T-cell (primary cell): Measurements from ENCODE around the gene KCNA2. TPM values are rescaled to one million over a fixed set of nuclear protein-coding genes. Genes with fewer than 3 reads are reported as not detected.

Experiments used
- ATAC-seq, 4 experiments: fragments of 200-7000 bp in 3 of 4; fragments of 150-1000 bp in 1 of 4; cut with Tn5 transposase; replicated peaks in 1 of 4; 1 replicate in 3 of 4; 2 replicates in 1 of 4; pipeline ENCODE4 v1.10.0; 2021; ENCODE audit warnings: moderate library complexity in 3 of 4, mild to moderate bottlenecking in 2 of 4, moderate number of reproducible peaks in 1 of 4
- CTCF ChIA-PET, 2 donors: fragments of 300-600 bp; sonication (Branson Sonifier 250); formaldehyde crosslinking; loops; one replicate each; lab custom pipeline; 2022; ENCODE audit warnings: antibody characterized with exemption in 2 of 2; lab: Charles Lee
- POLR2A ChIA-PET, 2 donors: fragments of 300-600 bp; sonication (Branson Sonifier 250); formaldehyde crosslinking; loops; one replicate each; lab custom pipeline; 2022; ENCODE audit warnings: antibody characterized with exemption in 2 of 2; lab: Charles Lee
- DNase-seq, 35 experiments: peaks; one replicate each; pipeline versions ENCODE4 v3.0.0 to v3.0.0-alpha.2; 2013 to 2023
- H3K27ac ChIP-seq: one replicate; pipeline ENCODE4 v1.5.1; 2013; ENCODE audit warnings: low read length
- H3K27me3 ChIP-seq, 2 experiments: replicated peaks in 1 of 2; 1 replicate in 1 of 2; 2 replicates in 1 of 2; pipeline versions ENCODE4 v1.6.1 to v1.7.0; 2013; ENCODE audit warnings: low read length in 1 of 2, mixed read lengths in 1 of 2; ENCODE audit not compliant: control insufficient read depth in 2 of 2, insufficient read depth in 2 of 2; ENCODE audit errors: extremely low read depth in 1 of 2
- H3K36me3 ChIP-seq, 2 donors: 1 replicate in 1 of 2; 2 replicates in 1 of 2; pipeline versions ENCODE4 v1.6.1 to v1.7.0; 2013; ENCODE audit warnings: low read length in 1 of 2; ENCODE audit not compliant: control insufficient read depth in 2 of 2, insufficient read depth in 1 of 2; ENCODE audit errors: extremely low read depth in 1 of 2
- H3K4me1 ChIP-seq, 2 experiments: 1 replicate in 1 of 2; 2 replicates in 1 of 2; pipeline versions ENCODE4 v1.6.1 to v1.7.0; 2013; ENCODE audit warnings: low read length in 2 of 2, mixed read lengths in 1 of 2; ENCODE audit not compliant: insufficient read depth in 2 of 2, control insufficient read depth in 1 of 2; ENCODE audit errors: extremely low read depth in 1 of 2
- H3K4me3 ChIP-seq, 2 donors: 1 replicate in 1 of 2; 2 replicates in 1 of 2; pipeline versions ENCODE4 v1.5.1 to v1.7.0; 2013; ENCODE audit warnings: mild to moderate bottlenecking in 2 of 2, low read length in 1 of 2, moderate library complexity in 1 of 2; ENCODE audit not compliant: control insufficient read depth in 1 of 2; ENCODE audit errors: extremely low read depth in 1 of 2
- H3K9me3 ChIP-seq: 2 replicates; pipeline ENCODE4 v1.7.0; 2013
- H3K27ac Mint-ChIP-seq, 2 donors: one replicate each; pipeline ENCODE4 v1.8.0; 2020 to 2021; ENCODE audit warnings: mild to moderate bottlenecking in 2 of 2, mixed read lengths in 2 of 2
- H3K27me3 Mint-ChIP-seq, 2 donors: one replicate each; pipeline ENCODE4 v1.8.0; 2021 to 2022; ENCODE audit warnings: mixed read lengths in 2 of 2
- H3K36me3 Mint-ChIP-seq: one replicate; pipeline ENCODE4 v1.8.0; 2021; ENCODE audit warnings: mixed read lengths
- H3K4me1 Mint-ChIP-seq, 3 donors: one replicate each; pipeline ENCODE4 v1.8.0; 2020 to 2022; ENCODE audit warnings: mixed read lengths in 3 of 3, mild to moderate bottlenecking in 1 of 3
- H3K4me3 Mint-ChIP-seq, 3 donors: one replicate each; pipeline ENCODE4 v1.8.0; 2020 to 2022; ENCODE audit warnings: mild to moderate bottlenecking in 3 of 3, mixed read lengths in 3 of 3, moderate library complexity in 3 of 3
- H3K9me3 Mint-ChIP-seq, 3 donors: one replicate each; pipeline ENCODE4 v1.8.0; 2020 to 2022; ENCODE audit warnings: mixed read lengths in 3 of 3
- WGBS: methylation state at CpG from one replicate; pipeline ENCODE4 v1.1.5; 2013; ENCODE audit warnings: missing lambda C conversion rate; ENCODE audit not compliant: insufficient coverage; 5-methylcytosine and 5-hydroxymethylcytosine counted together
- total RNA-seq, 35 experiments: library from RNA in 6 of 35; stranded (reverse) in 6 of 35; fragments of 120-200 nt in 1 of 35; gene quantifications; one replicate each; pipeline versions ENCODE4 v1.2.1 to v1.2.4 and lab custom pipeline; 2013 to 2026

KCNA2 gene
- total RNA-seq, 5 donors from 2014 or later (not counting 1 experiment from before 2014, with no cell fraction given) = 0.46 to 2.7 (median 0.93) TPM

- no peak overlapping the region for H3K27ac ChIP-seq
- peaks cover 6 to 18% of the 10 kb centered on the region in 2 experiments for H3K27me3 ChIP-seq
- WGBS = 81% methylated on average over 3 of the region's 3 CpGs
- DNase-seq (no peak), ATAC-seq (no peak)
- peaks cover 18 to 19% of the 10 kb centered on the region in 2 donors for H3K27me3 Mint-ChIP-seq
- no peaks in the 10 kb centered on the region for H3K36me3 ChIP-seq
- H3K27ac Mint-ChIP-seq = no peak overlapping the region
- CTCF ChIA-PET = no interaction called here
- POLR2A ChIA-PET = no interaction called here
- H3K9me3 Mint-ChIP-seq = no peaks in the 10 kb centered on the region
- no peaks in the 10 kb centered on the region for H3K4me1 Mint-ChIP-seq
- no peak overlapping the region for H3K4me3 Mint-ChIP-seq
- no peak overlapping the region for H3K4me3 ChIP-seq
- no peaks in the 10 kb centered on the region for H3K4me1 ChIP-seq
- no peaks in the 10 kb centered on the region for H3K36me3 Mint-ChIP-seq
- no peaks in the 10 kb centered on the region for H3K9me3 ChIP-seq
Measured at GRCh38 chr1:110579460-110579859, 26.7 kb downstream of the KCNA2 start.

- no peak overlapping the region for H3K27ac ChIP-seq
- H3K4me3 ChIP-seq = no peak overlapping the region
- H3K9me3 Mint-ChIP-seq = no peaks in the 10 kb centered on the region
- peaks cover 11 to 20% of the 10 kb centered on the region in 2 experiments for H3K27me3 ChIP-seq
- H3K27me3 Mint-ChIP-seq = peaks cover 20 to 22% of the 10 kb centered on the region in 2 donors
- H3K4me1 Mint-ChIP-seq = no peaks in the 10 kb centered on the region
- DNase-seq (no peak), ATAC-seq (no peak)
- ChIA-PET CTCF (no interaction called here), POLR2A (no interaction called here)
- H3K9me3 ChIP-seq = no peaks in the 10 kb centered on the region
- no peaks in the 10 kb centered on the region for H3K36me3 ChIP-seq
- no peaks in the 10 kb centered on the region for H3K4me1 ChIP-seq
- H3K4me3 Mint-ChIP-seq = no peak overlapping the region
- H3K36me3 Mint-ChIP-seq = no peaks in the 10 kb centered on the region
- H3K27ac Mint-ChIP-seq = no peak overlapping the region
Measured at GRCh38 chr1:110576441-110576840, 29.7 kb downstream of the KCNA2 start.

- Mint-ChIP-seq H3K9me3 (no peaks in the 10 kb centered on the region), H3K4me1 (no peaks in the 10 kb centered on the region), H3K4me3 (no peak overlapping the region), H3K27me3 (peaks cover 23 to 24% of the 10 kb centered on the region in 2 donors), H3K36me3 (no peaks in the 10 kb centered on the region), H3K27ac (no peak overlapping the region)
- ChIA-PET CTCF (interaction anchor here (0.6 to 0.9 kb wide), 3 partner anchors 18 to 279 kb away, joined by 3 read pairs; no protein-coding TSS in a partner anchor), POLR2A (no interaction called here)
- Histone ChIP-seq H3K27ac (no peak overlapping the region), H3K9me3 (no peaks in the 10 kb centered on the region), H3K4me1 (no peaks in the 10 kb centered on the region), H3K4me3 (no peak overlapping the region), H3K27me3 (peaks cover 16 to 20% of the 10 kb centered on the region in 2 experiments), H3K36me3 (no peaks in the 10 kb centered on the region)
- WGBS = no CpG with 5 or more reads among the region's 1 CpG
- ATAC-seq = no peak
- DNase-seq = no peak
Measured at GRCh38 chr1:110573314-110573713, 32.8 kb downstream of the KCNA2 start.

- H3K4me3 Mint-ChIP-seq = no peak overlapping the region
- no peaks in the 10 kb centered on the region for H3K4me1 Mint-ChIP-seq
- Histone ChIP-seq H3K27me3 (peaks cover 16 to 20% of the 10 kb centered on the region in 2 experiments), H3K27ac (no peak overlapping the region), H3K9me3 (no peaks in the 10 kb centered on the region), H3K4me3 (no peak overlapping the region), H3K36me3 (no peaks in the 10 kb centered on the region), H3K4me1 (no peaks in the 10 kb centered on the region)
- ATAC-seq (no peak), DNase-seq (no peak)
- H3K36me3 Mint-ChIP-seq = no peaks in the 10 kb centered on the region
- H3K27ac Mint-ChIP-seq = no peak overlapping the region
- ChIA-PET POLR2A (no interaction called here), CTCF (no interaction called here)
- WGBS = no CpG with 5 or more reads among the region's 3 CpGs
- H3K27me3 Mint-ChIP-seq = peaks cover 23 to 24% of the 10 kb centered on the region in 2 donors
- H3K9me3 Mint-ChIP-seq = no peaks in the 10 kb centered on the region
Measured at GRCh38 chr1:110572751-110573150, 33.4 kb downstream of the KCNA2 start.

- no peaks in the 10 kb centered on the region for H3K36me3 ChIP-seq
- Mint-ChIP-seq H3K4me3 (no peak overlapping the region), H3K36me3 (no peaks in the 10 kb centered on the region), H3K4me1 (no peaks in the 10 kb centered on the region), H3K9me3 (no peaks in the 10 kb centered on the region), H3K27ac (no peak overlapping the region), H3K27me3 (peaks cover 28% of the 10 kb centered on the region in 2 donors)
- ChIA-PET CTCF (no interaction called here), POLR2A (no interaction called here)
- no peaks in the 10 kb centered on the region for H3K4me1 ChIP-seq
- H3K27ac ChIP-seq = no peak overlapping the region
- DNase-seq (no peak), ATAC-seq (no peak)
- H3K9me3 ChIP-seq = no peaks in the 10 kb centered on the region
- H3K27me3 ChIP-seq = peaks cover 15 to 21% of the 10 kb centered on the region in 2 experiments
- 44% methylated on average over 1 of the region's 4 CpGs for WGBS
- no peak overlapping the region for H3K4me3 ChIP-seq
Measured at GRCh38 chr1:110570901-110571300, 35.3 kb downstream of the KCNA2 start.

GRCh38 chr1:110570307-110570706 lies 35.9 kb downstream of the KCNA2 start:
- no peaks in the 10 kb centered on the region for H3K9me3 Mint-ChIP-seq
- ChIA-PET POLR2A (no interaction called here), CTCF (no interaction called here)
- H3K27ac Mint-ChIP-seq = no peak overlapping the region
- Histone ChIP-seq H3K27ac (no peak overlapping the region), H3K36me3 (no peaks in the 10 kb centered on the region), H3K4me3 (no peak overlapping the region), H3K4me1 (no peaks in the 10 kb centered on the region), H3K27me3 (peaks cover 15 to 27% of the 10 kb centered on the region in 2 experiments), H3K9me3 (no peaks in the 10 kb centered on the region)
- H3K4me3 Mint-ChIP-seq = no peak overlapping the region
- no peak for DNase-seq
- no peaks in the 10 kb centered on the region for H3K36me3 Mint-ChIP-seq
- no peak for ATAC-seq
- no peaks in the 10 kb centered on the region for H3K4me1 Mint-ChIP-seq
- peaks cover 29 to 33% of the 10 kb centered on the region in 2 donors for H3K27me3 Mint-ChIP-seq
- 80% methylated on average over 1 of the region's 3 CpGs for WGBS

GRCh38 chr1:110566836-110567235 lies 39.3 kb downstream of the KCNA2 start:
- no peak overlapping the region for H3K4me3 ChIP-seq
- H3K36me3 Mint-ChIP-seq = no peaks in the 10 kb centered on the region
- ATAC-seq = no peak
- WGBS = 81% methylated on average over 2 of the region's 3 CpGs
- H3K27me3 Mint-ChIP-seq = peaks cover 39% of the 10 kb centered on the region in 2 donors
- ChIA-PET CTCF (no interaction called here), POLR2A (no interaction called here)
- no peaks in the 10 kb centered on the region for H3K4me1 ChIP-seq
- no peak for DNase-seq
- H3K27ac ChIP-seq = no peak overlapping the region
- peaks cover 8 to 26% of the 10 kb centered on the region in 2 experiments for H3K27me3 ChIP-seq
- H3K4me3 Mint-ChIP-seq = no peak overlapping the region
- no peaks in the 10 kb centered on the region for H3K9me3 ChIP-seq
- H3K36me3 ChIP-seq = no peaks in the 10 kb centered on the region
- no peaks in the 10 kb centered on the region for H3K9me3 Mint-ChIP-seq
- no peaks in the 10 kb centered on the region for H3K4me1 Mint-ChIP-seq
- no peak overlapping the region for H3K27ac Mint-ChIP-seq
